HG03280 (cell line): Measurements from ENCODE around the gene NPY4R.
"Not testable (repeated sequence)": the region's sequence is repeated elsewhere in the genome, so short reads cannot be mapped to it uniquely, and the experiment has no call there.

ENCODE experiments used
- ATAC-seq: cut with Tn5 transposase; IDR thresholded peaks from one replicate; pipeline ENCODE4 v1.9.1; 2021; ENCODE audit warnings: mild to moderate bottlenecking, moderate library complexity; ENCODE audit not compliant: unreplicated experiment

Gene NPY4R, protein sequence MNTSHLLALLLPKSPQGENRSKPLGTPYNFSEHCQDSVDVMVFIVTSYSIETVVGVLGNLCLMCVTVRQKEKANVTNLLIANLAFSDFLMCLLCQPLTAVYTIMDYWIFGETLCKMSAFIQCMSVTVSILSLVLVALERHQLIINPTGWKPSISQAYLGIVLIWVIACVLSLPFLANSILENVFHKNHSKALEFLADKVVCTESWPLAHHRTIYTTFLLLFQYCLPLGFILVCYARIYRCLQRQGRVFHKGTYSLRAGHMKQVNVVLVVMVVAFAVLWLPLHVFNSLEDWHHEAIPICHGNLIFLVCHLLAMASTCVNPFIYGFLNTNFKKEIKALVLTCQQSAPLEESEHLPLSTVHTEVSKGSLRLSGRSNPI

DNA sequence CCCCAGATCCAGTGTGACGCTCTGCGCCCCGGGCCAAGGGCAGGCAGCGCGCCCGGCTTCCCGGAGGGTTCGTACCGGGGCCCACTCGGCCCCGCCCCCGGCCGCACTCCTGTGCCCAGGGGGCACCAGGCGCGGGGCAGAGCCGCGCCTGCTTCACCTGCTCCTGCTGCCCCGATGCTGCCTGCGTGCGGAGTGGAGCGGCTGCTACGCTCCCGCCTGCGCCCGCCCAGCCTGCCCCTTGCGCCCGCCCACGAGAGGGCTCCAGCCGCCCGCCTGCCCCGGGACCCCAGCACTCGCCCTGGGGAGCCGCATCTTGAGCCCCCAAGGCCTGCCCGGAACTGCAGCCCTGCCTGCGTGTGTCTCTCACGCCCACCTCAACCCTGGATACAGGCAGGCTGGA, at the start of gene NPY4R:
Gene NPY4R, minus strand, starts transcription at position 194 of the 400 bp plus-strand sequence. CDS start 3,323 bp downstream, outside the sequence.
- not testable (repeated sequence) for ATAC-seq

- no peak for ATAC-seq
These were observed 49.6 kb upstream of the NPY4R start for GRCh38 chr10:46515366-46515765.

DNA sequence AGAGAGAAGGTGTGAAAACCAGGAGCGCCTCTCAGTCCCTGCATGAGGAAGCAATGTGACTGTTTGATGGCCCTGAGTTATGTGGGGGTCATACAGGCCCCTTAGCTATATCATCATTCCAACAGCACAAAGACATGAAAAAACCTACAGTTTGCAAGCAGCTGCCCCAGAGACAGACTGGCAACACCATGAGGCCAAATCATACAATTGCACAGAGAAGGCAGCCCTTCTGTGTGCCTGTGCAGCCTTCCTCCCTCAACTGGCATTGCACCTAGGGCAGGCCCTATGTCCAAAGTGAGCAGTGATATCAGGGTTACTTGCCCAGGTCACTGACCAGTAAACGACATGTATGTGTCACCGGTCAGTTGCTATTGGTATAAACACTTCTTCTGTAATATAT, 49.1 kb upstream of the NPY4R start:
- ATAC-seq, result no peak

- ATAC-seq, result no peak
These were observed 48.7 kb upstream of the NPY4R start for GRCh38 chr10:46514431-46514861.

- not testable (repeated sequence) for ATAC-seq
These were observed 47.6 kb upstream of the NPY4R start for GRCh38 chr10:46513333-46513732.

DNA sequence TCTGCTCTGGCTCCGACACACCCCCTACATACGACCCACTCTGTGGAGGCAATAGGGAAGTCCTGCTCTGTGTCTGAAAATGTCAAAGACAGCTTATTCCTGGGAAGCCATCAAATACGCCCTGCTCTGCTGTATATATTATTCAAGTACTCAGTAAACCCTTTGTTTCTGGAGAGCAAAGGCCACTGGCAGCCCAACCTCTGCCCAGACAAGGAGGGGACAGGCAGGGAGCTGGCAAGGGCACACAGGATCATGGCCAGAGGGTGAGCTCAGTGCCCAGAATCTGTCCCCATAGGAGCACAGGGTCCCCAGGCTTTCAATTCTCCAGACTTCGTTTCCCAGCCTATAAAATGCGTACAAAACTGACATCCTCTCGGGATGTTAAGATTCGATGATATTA, 47.0 kb upstream of the NPY4R start:
- not testable (repeated sequence) for ATAC-seq

DNA sequence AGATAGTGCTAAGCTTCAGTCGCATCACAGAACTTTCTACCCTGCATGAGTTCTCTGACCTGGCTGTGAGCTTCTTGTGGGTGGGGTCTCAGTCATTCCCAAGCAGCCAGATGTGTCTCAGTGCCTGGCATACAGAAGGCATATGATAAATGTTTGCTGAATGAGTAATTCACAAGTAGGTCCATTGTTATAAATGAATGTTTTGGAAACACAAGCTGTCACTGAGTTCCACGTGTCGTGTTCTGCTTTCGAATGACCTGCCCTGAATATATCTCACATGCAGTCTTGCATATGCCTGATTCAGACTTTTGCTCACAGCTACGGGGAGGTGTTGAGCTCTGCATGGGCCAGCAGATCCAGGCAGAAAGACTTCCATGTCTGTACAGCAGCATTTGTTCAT, 46.2 kb upstream of the NPY4R start:
- ATAC-seq, result not testable (repeated sequence)

GRCh38 chr10:46499990-46500389, 34.2 kb upstream of the NPY4R start:
- not testable (repeated sequence) for ATAC-seq

GRCh38 chr10:46498985-46499703, 33.4 kb upstream of the NPY4R start:
- not testable (repeated sequence) for ATAC-seq

DNA sequence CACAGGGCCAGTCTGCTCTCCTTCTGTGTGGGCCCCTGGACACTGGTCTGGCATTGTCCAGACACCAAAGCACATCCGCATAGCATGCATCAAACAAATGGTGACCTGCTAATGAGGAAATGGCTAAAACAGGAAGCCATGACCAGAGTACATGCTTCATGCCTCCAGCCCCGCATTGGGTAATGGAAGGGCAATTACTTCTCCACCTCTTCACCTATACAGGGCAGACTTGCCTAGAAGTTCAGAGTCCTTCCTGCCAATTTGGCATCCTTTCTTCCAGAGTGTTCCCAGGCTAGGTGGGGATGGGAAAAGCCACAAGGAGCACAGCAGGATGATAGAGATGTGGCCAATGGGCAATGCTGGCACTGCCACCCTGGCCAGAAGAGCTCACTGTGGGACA, 32.1 kb upstream of the NPY4R start:
- ATAC-seq, result not testable (repeated sequence)

DNA sequence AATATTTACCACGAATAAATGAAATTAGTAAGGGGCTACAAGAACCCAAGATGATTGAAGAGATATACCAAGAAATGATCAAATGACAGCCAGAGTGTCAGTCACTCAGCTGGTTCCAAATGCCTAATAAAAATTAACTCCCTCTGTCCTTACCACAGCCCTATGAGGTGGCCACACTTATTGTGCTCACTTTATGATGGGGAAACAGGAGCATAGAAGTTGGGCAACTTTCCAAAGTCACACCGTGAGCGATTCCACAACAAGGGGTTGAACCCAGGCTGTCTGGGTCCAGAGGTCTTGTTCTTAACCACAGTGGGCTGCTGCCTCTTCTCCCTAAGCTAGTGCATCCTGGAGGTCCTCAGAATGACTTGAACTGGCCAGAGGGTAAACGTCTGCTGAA, 31.6 kb upstream of the NPY4R start:
- ATAC-seq, result not testable (repeated sequence)

DNA sequence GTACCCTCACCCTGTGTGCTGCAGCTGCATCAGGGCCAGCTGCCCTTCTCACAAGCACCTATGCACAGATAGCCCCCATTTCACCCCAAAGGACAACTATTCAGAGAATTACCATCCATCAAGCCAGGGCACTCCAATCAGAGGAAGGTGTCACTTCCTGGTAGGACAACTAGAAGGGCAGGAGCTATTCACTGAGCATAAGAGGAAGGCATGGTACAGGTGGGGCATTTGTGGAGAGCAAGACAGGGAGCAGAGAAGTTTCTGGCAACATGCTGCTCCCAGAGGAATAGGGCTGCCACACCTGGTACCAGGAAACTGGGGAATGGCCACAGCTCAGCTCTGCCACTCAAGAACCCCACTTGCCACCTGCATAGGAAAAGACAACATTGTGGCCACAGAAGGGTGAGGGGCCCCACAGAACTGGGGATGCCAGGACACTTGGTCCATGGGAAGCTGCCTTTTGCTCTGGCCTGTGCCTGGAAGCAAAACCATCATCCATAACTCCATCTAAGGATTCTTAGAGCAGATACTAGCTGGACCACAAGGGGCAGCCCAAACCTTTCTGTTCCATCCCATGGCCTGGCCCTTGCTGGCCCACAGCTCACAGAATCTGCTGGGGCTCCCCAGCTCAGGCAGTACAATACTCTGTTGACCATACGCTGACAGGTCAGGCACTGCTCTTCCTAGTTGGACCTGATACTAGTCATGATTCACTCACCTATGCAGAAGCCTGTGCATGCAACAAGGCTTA, 25.8 kb upstream of the NPY4R start:
- ATAC-seq, result not testable (repeated sequence)

DNA sequence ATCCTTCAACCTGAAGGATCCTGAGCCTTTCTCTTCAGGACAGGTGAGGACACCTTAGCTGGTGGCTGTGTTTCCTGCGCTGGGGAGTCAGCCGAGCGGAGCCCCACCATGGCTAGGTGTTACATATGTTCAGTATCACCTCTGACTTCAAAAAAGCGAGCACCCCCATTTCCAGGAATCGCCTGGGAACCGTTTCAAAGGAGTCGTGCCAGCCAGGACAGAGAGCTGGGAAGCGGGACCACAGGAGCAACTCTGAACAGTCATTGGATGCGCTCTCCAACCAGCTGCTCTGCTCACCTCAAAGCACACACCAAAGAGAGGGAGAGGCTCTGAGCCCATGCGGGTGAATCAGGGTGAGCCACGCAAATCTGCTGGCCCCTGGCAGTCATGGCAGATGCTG, 24.5 kb upstream of the NPY4R start:
- ATAC-seq, result not testable (repeated sequence)

DNA sequence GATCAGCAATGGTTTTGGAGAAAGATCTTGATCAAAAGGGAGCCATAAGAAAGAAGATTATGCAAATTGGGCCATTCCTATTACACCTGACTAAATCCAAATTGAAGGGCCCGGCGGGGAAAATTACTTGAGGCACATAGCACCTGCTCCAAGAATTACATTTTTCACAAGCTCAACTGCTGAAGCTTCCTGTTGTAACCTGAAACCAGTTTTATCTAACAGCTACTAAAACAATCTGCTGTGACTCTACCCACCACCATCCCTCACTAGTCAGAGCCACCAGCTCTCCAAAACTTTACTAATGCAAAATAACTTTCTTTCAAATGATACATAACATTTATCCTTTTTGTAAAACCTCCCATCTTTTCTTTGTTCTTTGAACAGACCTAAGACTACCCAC, 20.7 kb upstream of the NPY4R start:
- not testable (repeated sequence) for ATAC-seq

- not testable (repeated sequence) for ATAC-seq
These were observed 9.1 kb upstream of the NPY4R start for GRCh38 chr10:46474746-46475320.

- not testable (repeated sequence) for ATAC-seq
These were observed 8.0 kb upstream of the NPY4R start for GRCh38 chr10:46473758-46474157.

DNA sequence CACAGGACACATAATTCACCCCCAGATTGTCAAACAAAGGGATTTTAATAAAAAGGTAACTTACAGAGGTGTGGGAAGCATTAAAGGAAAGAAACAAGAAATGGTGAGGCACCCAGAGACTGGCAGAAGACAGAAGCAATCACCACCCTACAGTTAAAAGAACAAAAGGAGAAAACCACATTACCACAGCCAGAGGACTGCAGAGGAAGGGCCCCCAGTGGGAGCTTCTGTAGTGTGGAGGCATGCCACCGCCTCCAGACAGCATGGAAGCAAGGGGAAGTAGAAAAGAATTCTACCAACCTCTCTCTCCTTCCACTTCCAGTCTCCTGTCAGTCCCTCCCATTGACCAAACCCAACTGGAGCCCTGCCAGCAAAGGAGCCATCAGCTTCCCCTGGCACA, 4.4 kb upstream of the NPY4R start:
- ATAC-seq, result not testable (repeated sequence)

- not testable (repeated sequence) for ATAC-seq
These were observed 2.5 kb upstream of the NPY4R start for GRCh38 chr10:46468119-46468809.

GRCh38 chr10:46463608-46464007, 2.1 kb downstream of the NPY4R start:
- ATAC-seq, result not testable (repeated sequence)

- ATAC-seq, result not testable (repeated sequence)
These were observed 3.5 kb downstream of the NPY4R start for GRCh38 chr10:46462276-46462675.
